Amniotic stem cell (primary cell): Measurements from ENCODE around the gene MYLK.
"Not testable (repeated sequence)": the region's sequence is repeated elsewhere in the genome, so short reads cannot be mapped to it uniquely, and the experiment has no call there.

Source experiments
- DNase-seq: peaks from one replicate; lab custom pipeline; 2025; lab: John Stamatoyannopoulos, UW

MYLK gene

GRCh38 chr3:123884203-123884831, at the start of gene MYLK:
Gene MYLK, minus strand, starts transcription at chr3:123884332. Its CDS starts 90,491 bp downstream, at chr3:123793841.
- DNase-seq = peak; percentile 82

GRCh38 chr3:123930445-123930844, 46.3 kb upstream of the MYLK start:
- DNase-seq = no peak

GRCh38 chr3:123929325-123929724, 45.2 kb upstream of the MYLK start:
- DNase-seq = no peak

GRCh38 chr3:123926396-123926795, 42.3 kb upstream of the MYLK start:
- no peak for DNase-seq

GRCh38 chr3:123920868-123921267, 36.7 kb upstream of the MYLK start:
- DNase-seq = no peak

- no peak for DNase-seq
Observed at GRCh38 chr3:123920383-123920782, 36.3 kb upstream of the MYLK start.

GRCh38 chr3:123919353-123919752, 35.2 kb upstream of the MYLK start:
- DNase-seq = no peak

GRCh38 chr3:123914829-123915228, 30.7 kb upstream of the MYLK start:
- DNase-seq = no peak

- no peak for DNase-seq
Observed at GRCh38 chr3:123909785-123910184, 25.7 kb upstream of the MYLK start.

GRCh38 chr3:123907720-123908119, 23.6 kb upstream of the MYLK start:
- no peak for DNase-seq

- DNase-seq = no peak
Observed at GRCh38 chr3:123899300-123899865, 15.3 kb upstream of the MYLK start.

GRCh38 chr3:123893012-123893411, 8.9 kb upstream of the MYLK start:
- no peak for DNase-seq

GRCh38 chr3:123892195-123892594, 8.1 kb upstream of the MYLK start:
- no peak for DNase-seq

- not testable (repeated sequence) for DNase-seq
Observed at GRCh38 chr3:123890991-123891390, 6.9 kb upstream of the MYLK start.

- not testable (repeated sequence) for DNase-seq
Observed at GRCh38 chr3:123890162-123890561, 6.0 kb upstream of the MYLK start.

GRCh38 chr3:123884993-123885392, 861 bp upstream of the MYLK start:
- no peak for DNase-seq

- DNase-seq = no peak
Observed at GRCh38 chr3:123883701-123884202, 380 bp downstream of the MYLK start.

GRCh38 chr3:123883111-123883510, 1.0 kb downstream of the MYLK start:
- DNase-seq = no peak

GRCh38 chr3:123881771-123882170, 2.4 kb downstream of the MYLK start:
- no peak for DNase-seq

GRCh38 chr3:123880998-123881561, 3.1 kb downstream of the MYLK start:
- no peak for DNase-seq

- DNase-seq = no peak
Observed at GRCh38 chr3:123878807-123879206, 5.3 kb downstream of the MYLK start.

- no peak for DNase-seq
Observed at GRCh38 chr3:123877965-123878364, 6.2 kb downstream of the MYLK start.

GRCh38 chr3:123877466-123877865, 6.7 kb downstream of the MYLK start:
- no peak for DNase-seq

- DNase-seq = no peak
Observed at GRCh38 chr3:123876858-123877257, 7.3 kb downstream of the MYLK start.
